Hepatic stellate cell (primary cell): ENCODE data around the gene SLC32A1.

Experiments used
- DNase-seq: peaks from one replicate; pipeline ENCODE4 v3.0.0; 2011; ENCODE audit warnings: low spot score

The SLC32A1 gene, protein sequence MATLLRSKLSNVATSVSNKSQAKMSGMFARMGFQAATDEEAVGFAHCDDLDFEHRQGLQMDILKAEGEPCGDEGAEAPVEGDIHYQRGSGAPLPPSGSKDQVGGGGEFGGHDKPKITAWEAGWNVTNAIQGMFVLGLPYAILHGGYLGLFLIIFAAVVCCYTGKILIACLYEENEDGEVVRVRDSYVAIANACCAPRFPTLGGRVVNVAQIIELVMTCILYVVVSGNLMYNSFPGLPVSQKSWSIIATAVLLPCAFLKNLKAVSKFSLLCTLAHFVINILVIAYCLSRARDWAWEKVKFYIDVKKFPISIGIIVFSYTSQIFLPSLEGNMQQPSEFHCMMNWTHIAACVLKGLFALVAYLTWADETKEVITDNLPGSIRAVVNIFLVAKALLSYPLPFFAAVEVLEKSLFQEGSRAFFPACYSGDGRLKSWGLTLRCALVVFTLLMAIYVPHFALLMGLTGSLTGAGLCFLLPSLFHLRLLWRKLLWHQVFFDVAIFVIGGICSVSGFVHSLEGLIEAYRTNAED

DNA sequence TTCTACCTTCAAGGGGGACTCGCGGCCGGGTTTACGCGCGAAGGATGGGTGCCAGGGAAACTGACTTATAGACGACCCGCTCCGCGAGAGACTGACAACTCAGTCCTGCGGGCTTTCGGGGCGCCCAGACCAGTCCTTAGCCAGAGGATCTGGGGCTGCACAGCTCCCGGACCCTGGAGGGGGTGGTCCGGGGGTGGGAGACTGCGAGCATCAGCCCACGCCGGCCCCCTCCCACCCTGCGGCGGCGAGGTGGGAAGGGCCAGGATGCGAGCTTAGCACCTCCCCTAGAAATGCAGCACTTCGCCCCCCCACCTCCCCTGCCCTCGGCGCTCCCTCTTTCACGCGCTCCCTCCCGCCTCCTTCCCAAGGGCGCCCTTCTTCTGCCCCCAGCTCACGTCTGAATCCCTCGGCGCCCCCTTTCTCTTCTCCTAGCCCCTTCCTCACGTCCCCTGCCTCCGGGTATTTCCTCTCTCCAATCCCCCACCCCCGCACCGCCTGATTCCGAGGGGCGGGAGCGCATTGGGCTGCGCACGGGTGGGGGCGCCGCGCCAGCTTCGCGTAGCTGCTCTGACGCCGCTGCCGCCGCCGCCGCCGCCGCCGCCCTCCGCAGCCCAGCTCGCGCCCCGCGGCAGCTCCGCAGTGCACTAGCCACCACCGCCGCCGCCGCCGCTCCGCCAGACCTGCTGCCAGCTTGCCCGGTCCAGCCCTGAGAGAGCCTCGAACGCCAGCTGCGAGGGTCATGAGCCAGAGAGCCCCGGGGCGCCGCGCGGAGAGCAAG is at the start of gene SLC32A1:
TSS of gene SLC32A1 (plus strand) at position 639 of the 778 bp plus-strand sequence. CDS start 239 bp downstream, outside the sequence.
- no peak for DNase-seq

DNA sequence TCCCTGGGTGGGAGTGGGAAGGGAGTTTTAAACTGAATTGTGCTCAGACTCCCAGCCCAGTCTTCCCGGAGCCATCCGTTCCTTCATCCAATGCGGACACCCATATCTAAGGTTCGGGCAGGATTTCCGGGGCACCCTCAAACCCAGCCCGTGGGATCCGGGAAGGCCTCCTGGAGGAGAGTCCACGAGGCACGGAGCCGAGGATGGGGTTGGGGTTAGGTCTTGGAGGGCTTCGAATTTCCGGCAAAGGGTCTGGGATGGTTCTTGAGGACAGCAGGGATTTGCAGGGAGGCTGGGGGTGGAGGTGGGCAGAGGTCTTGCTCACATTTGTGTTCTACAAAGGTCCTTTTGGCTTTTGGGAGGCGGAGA is 49.5 kb upstream of the SLC32A1 start:
- DNase-seq = no peak

DNA sequence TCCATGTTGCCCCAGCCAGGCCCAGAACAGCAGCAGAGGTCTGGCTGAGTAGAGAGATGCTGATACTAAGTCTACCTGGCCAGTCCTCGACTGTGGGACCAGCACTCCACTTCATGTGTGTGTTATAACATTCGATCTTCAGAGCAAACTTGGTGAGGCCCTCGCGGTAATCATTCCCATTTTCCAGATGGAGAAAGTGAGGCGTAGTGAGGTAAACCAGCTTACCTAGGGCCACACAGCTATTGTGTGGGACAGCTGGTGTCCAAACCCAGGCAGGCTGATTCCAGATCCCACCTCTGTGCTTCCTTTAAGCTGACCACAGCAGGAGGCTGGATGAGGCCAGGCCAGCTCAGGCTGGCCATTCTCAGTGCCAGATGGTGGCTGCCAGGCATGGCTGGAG is 47.7 kb upstream of the SLC32A1 start:
- no peak for DNase-seq

DNA sequence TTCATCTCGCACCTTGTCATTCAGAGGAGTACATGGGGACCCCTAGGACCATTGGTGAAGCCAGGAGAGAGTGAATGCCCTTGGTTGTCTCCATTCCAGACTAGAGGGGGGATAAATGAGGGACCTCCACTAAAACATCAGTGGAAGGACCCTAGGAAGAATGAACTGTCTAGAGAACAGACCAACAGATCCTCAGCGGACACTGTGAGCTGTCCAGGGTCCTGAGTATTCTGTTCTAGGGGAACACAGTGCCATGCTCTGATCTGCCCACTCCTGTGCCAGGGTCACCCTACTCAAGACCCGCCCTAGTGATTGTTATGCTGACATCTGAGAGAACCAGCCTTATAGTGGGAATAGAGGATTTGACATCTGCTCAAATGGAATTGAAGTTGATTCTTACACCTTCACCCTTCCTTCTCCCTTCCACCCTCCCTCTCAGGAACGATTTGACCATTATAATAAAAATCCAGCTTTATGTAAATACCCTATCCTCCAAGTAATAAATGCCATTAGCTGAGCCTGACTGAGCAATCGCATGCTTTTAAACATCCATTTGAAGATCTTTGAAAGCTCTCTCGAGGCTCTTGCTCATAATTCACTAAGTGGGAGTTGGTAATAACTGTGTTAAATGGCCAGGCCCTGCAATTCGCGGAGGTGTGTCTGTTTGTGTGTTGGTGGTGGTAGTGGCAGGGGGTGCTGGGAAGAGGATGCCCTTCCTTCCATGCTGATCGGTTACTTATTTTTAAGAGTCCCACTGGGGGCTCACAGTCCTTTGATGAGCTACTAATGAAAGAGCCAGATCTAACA is 43.6 kb upstream of the SLC32A1 start:
- peak; percentile 17 for DNase-seq

DNA sequence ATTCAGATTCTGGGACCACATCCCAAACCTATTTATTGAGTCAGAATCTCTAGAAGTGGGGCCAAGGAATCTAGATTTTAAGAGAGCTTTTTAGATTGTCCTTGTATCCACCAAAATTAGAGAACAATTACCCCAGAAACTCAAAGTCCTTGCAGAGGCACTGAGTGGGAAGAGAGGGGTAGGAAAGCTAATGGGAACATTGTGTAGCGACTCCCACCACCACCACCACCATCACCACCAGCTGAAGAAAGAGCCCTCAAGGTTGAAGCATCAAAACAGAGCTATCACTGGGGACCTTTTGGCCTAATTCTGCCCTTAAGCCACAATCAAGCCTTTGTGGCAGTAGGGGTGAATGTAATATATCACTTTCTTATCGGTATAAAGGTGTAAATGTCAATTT is 39.0 kb upstream of the SLC32A1 start:
- DNase-seq = no peak

DNA sequence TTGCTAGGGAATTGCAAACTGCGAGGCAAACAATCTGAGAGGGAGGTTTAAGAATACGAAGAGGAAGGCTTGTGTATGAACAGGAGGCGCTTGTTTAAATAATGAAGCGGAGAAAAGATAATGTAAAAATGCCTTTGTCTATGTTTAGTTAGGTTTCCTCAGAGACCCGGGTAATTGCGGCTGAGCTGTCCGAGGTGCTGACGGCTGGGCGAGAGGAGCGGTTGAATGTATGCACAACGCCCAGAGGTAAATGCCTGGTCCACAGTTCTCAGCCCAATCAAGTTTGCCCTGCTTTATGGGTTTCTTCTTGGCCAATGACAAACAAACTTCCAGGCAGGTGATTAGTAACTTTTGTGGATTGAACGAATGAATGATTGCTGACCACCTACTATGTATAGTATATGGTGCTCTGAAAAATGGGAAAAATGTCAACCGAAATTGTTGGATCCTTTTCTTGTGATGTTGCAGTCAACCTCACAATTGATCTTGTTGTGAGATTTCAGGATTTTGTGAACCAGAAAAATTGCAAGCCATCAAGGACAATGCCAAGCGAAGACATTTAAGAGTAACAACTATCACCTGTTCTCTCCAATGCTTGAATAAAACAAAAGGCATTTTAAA is 38.3 kb upstream of the SLC32A1 start:
- peak; percentile 29 for DNase-seq

DNA sequence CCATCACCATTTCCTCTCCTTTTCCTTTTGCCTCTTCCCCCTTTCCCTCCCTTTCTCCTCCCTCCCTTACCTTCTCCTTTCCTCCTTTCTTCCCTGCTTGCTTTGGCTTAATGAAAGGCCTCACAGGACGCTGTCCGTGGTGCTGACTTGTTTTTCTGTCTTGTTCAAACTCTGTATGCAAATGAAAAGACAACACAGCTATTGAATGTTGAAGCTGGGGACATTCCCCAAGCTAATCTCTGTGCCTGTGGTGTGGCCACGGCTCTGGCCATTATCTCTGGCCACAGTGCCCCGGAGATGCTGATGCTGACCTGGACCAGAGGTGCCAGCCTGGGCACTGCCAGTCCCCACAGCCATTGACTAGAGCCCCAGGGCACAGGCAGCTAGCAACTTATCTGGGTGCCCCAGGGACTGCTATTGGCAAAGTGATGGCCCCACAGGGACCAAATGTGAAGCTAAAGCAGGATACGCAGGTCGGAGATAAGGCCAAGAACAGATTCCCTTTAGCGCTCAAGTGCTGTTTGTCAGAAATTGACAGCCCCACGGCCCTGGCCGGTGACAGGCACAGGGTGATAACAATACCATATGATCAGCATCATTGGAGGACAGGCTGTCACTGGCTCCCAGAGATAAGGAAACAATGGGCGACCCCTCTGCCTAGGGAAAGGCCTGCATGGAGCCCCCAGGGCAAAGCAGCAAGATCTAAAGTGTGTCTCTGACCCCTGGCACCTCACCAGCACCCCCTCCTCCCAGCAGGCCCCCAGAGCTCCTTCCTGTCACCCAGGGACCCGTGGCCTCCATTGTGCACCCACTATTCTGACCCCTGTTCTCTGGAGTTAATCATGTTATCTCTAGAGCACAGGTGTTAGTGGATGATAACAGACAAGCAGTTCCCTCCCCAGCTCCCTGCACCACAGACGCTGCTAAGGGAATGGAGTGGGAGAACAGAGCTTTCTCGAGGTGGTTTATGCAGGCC is 31.6 kb upstream of the SLC32A1 start:
- peak; percentile 31 for DNase-seq

DNA sequence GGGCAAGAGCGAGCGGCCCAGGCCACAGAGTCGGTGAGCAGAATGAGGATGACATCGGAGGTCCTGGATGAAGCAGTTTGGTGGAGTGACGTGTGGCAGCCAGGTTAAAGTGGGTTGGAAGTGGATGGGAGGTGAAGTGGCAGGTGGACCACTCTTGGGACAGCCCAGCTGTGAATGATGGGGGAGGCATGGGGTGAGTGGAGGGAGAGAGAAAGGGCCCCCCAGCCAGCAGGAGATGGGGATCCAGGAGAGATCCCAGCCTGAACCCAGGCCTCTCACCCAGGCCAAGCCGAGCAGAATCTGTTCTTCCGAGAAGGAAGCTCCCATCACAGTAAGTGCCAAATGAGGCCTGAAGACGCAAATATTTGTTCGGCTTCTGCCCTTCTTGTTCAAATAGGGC is 27.0 kb upstream of the SLC32A1 start:
- DNase-seq = no peak

DNA sequence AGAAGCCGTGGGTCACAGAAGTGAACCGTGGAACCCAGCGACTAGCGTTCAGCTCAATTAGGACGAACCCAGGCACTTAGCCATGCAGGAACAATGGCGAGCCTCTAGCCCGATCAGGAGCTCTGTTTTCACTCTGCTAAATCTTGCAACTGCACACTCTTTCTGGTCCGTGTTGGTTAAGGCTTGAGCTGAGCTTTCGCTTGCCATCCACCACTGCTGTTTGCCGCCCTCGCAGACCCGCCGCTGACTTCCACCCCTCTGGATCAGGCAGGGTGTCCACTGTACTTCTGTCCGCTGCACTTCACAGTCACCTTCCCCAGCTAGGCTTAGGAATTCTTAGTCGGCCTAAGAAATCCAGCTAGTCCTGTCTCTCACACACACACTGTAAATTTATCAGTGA is 25.7 kb upstream of the SLC32A1 start:
- DNase-seq = no peak

DNA sequence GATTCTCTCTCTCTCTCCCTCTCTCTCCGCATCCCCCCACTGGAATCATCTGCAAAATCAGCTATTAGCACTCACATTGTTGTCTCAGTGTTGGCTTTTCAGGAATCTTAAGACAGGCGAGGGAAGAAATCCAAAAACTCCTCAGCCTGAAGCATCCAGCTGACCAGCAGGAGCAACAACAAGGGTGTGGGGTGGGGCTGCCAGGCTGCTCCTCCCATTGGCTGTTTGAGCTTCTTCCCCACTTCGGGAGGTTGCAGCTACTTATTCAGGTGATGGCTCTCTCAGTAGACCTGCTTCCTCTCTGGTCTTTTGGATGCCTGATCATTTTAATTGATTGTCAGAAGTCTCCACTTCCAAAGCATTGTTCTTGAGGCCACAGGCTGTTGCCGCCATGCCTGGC is 24.1 kb upstream of the SLC32A1 start:
- no peak for DNase-seq

DNA sequence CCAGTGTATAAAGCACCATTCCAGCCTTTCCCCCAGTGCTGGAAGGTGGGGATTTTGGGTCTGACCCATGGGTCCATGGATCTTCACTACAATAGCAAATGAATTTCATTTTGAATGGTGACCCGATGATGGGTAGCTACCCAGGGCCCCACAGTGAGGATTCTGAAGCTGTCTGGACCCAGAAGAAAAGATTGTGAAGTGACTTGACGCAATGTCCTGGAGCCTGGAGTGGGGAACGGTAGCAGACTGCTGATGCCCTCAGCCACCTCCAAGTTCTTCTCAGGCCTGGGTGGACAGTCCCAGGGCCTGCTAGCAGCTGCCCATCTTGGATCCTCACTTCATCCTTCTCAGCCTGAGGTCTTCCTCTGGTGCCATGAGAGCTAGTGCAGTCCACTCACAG is 23.4 kb upstream of the SLC32A1 start:
- no peak for DNase-seq

DNA sequence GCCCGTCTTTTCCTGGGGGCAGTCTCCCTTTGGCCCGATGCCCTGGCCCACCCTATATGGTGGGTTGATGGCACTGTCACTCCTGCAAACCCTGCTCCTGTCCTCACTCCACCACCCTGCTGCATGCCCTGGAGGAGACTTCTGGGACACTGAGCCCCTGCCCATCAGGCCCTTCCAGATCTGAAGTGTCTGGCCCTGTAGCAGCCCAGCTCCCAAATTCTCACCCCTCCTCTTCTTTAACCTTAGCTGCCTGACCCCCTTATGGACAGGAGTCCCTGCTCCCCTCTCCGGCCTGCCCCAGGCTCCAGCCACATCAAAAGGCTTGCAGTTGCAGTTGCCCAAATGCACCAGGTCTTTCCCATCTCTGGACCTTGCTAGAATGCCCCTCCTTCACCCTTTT is 20.8 kb upstream of the SLC32A1 start:
- DNase-seq = no peak

DNA sequence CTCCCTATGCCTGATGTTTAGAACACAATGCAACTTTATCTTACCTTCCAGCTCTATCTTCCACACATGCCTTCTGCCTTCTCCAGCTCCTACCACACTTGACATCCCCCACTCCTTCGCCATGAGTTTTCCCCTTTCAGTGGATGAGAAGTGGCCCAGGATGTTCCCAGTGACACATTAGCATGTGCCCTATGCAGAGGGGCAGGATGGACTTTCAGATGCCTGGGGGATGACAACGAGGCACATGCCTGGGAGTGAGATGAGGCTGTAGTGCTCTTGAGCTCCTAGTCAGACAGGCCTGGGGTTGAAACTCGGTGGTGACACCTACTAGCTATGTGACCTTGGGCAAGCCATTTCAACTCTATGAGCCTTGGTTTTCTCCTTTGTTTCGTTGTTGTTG is 20.1 kb upstream of the SLC32A1 start:
- DNase-seq = no peak

DNA sequence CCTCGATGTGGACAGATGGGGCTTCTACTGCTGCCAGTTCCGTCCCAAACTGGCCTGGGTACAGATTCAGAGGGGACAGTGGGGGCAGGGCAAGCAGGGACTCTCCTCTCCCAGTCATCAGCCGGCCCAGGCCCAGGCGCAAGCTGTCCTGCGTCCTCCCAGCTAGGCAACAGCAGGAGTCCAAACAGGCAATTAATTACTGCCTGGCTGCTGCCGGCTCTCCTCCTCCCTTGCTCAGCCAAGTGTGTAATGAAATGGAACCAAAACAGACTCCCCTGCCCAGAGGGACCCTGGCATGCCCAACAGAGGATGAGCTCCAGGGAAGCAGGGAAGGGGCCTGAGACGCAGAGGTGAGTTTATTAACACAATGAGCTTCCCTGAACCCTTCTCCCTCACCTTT is 17.8 kb upstream of the SLC32A1 start:
- DNase-seq = no peak

DNA sequence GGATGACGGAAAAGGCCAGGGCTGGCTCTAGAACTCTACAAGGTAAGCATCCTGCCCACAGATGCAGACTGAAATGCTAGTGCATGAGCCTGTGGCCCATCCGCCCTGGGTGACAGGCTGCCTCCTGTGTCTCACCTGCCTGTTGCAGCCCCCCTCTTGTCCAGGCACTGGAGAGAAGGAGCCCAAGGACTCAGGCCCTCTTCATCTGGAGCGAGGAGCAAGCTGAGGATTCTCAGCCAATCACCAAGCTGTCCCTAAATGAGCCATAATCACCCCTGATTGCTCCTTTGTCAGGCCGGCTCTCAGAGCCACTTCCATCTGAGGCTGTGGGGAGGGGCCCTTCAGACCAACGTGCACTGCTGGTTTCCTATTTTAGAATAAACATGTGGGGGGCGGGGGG is 10.0 kb upstream of the SLC32A1 start:
- DNase-seq = no peak

DNA sequence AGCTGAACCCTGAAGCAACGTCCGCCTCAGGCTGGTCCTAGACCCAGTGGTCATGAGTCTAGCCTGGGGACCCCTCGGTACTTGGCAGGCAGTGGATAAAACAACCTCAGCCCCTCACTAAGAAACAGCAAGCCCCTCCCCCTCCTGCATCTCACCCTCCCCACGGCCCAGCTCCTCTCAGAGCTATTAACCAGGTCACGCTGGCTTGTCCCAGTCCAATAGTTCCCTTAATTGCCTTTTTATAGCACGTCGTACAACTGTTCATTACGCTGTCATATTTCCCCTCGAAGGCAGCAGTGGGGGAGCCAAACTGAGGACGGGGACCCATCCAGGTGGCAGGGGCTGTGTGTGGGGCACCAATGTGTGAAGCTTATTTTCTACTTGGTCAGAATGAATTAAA is 8.6 kb upstream of the SLC32A1 start:
- DNase-seq = no peak

DNA sequence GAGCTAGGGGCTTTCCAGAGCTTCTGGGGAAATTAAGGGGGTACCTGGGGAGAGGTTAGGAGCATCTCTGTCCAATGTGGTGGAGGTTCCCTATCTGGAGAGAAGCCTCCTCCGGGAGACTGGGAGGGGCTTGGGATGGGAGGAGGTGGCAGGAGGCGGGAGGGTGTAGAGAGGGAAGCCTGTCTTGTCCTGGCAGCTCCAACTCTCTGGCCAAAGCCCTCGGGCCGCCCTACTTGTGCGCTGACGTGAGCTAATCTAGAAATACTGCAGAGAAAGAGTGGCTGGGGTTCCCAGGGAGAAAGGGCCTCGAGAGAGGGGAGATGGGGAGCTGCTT is 1.6 kb upstream of the SLC32A1 start:
- no peak for DNase-seq

DNA sequence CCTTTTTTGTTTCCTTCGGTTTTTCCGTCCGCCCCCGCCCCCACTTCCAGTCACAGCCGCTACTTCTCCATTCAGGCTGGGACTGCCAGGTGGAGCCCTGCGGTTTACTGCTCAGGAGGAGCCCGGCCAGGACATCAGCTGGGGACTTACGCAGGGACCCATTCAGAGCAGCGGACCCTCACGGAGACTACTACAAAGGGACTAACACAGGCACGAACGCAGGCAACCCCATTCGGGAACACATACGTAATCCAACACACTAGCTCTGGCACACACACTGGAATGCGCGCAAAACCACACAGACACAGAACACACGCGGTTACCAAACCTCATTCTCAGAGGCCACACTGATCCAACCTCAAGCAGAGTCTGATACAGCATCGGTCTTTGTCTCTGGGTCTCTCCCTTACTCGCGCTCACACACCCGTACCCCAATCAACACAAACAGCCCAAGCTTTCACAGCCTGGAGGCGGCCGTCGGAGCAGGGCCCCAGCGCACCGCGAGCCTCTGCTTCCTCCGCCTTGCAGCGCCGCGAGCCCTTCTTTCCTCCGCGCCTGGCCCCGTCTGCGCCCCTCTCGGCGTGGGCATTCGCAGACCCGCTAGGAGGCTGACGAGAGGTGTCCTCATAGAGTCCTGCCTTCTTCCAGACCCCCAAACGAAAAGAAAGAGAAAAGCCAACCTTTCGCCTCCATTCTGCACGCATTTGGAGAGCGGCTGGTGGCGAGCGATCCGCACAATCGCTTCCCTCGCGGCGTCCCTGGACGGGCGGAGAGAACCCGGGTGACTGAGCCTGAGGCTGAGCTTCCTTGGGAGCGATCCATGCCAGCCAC is 1.1 kb upstream of the SLC32A1 start:
- no peak for DNase-seq

DNA sequence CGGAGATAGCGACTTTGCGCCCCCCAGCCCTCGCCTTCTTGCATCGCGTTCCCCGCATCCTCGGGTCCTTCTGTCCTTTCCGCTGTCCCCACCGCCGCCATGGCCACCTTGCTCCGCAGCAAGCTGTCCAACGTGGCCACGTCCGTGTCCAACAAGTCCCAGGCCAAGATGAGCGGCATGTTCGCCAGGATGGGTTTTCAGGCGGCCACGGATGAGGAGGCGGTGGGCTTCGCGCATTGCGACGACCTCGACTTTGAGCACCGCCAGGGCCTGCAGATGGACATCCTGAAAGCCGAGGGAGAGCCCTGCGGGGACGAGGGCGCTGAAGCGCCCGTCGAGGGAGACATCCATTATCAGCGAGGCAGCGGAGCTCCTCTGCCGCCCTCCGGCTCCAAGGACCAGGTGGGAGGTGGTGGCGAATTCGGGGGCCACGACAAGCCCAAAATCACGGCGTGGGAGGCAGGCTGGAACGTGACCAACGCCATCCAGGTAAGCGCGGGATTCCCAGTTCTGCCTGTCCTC is 401 bp downstream of the SLC32A1 start:
- DNase-seq = no peak
